Sigmoid colon (tissue), 4 donors: ENCODE data around the gene RAB6D.
"Not testable (repeated sequence)": the region's sequence is repeated elsewhere in the genome, so short reads cannot be mapped to it uniquely, and the experiment has no call there.

Experiments
- CTCF ChIP-seq, 4 experiments: fragments of 450-650 bp in 3 of 4; fragments of 200-600 bp in 1 of 4; IDR thresholded peaks; one replicate each; pipeline ENCODE4 v1.5.1; 2016 to 2019; ENCODE audit warnings: antibody characterized with exemption in 4 of 4, mild to moderate bottlenecking in 3 of 4, moderate library complexity in 2 of 4
- EP300 ChIP-seq, 4 donors: sonication (generic); formaldehyde crosslinking; IDR thresholded peaks; one replicate each; pipeline ENCODE4 v1.6.1; 2017; ENCODE audit warnings: antibody characterized with exemption in 4 of 4
- POLR2A ChIP-seq, 2 donors: fragments of 450-650 bp; IDR thresholded peaks; one replicate each; pipeline ENCODE4 v1.6.1; 2016; ENCODE audit warnings: antibody characterized with exemption in 2 of 2, mild to moderate bottlenecking in 2 of 2, moderate library complexity in 2 of 2
- POLR2AphosphoS5 ChIP-seq, 4 donors: sonication (generic); formaldehyde crosslinking; IDR thresholded peaks; one replicate each; pipeline ENCODE4 v1.6.1; 2017; ENCODE audit warnings: antibody characterized with exemption in 4 of 4

GRCh38 chr2:131368493-131369066 is 4.6 kb upstream of the RAB6D start:
- TF ChIP-seq CTCF, POLR2A, POLR2AphosphoS5, EP300 (IDR thresholded peaks at IDR 0.05): not testable (repeated sequence)
